Activated naive CD8-positive, alpha-beta T cell treated with anti-CD3 and anti-CD28 coated beads for 36 hours (primary cell): ENCODE data around the gene PRKCH. TPM values are rescaled to one million over a fixed set of nuclear protein-coding genes. Genes with fewer than 3 reads are reported as not detected.
"Not testable (repeated sequence)": the region's sequence is repeated elsewhere in the genome, so short reads cannot be mapped to it uniquely, and the experiment has no call there.

Source experiments
- DNase-seq: peaks from one replicate; pipeline ENCODE4 v3.0.0; 2021
- H3K27ac Mint-ChIP-seq: one replicate; pipeline ENCODE4 v1.8.0; 2022; ENCODE audit warnings: mild to moderate bottlenecking, moderate library complexity, mixed read lengths
- H3K27me3 Mint-ChIP-seq: one replicate; pipeline ENCODE4 v1.8.0; 2022; ENCODE audit warnings: mild to moderate bottlenecking, mixed read lengths
- H3K36me3 Mint-ChIP-seq: one replicate; pipeline ENCODE4 v1.8.0; 2021; ENCODE audit warnings: mild to moderate bottlenecking, mixed read lengths
- H3K4me1 Mint-ChIP-seq: one replicate; pipeline ENCODE4 v1.8.0; 2021; ENCODE audit warnings: mixed read lengths
- H3K4me3 Mint-ChIP-seq: one replicate; pipeline ENCODE4 v1.8.0; 2022; ENCODE audit warnings: mild to moderate bottlenecking, moderate library complexity, mixed read lengths
- H3K9me3 Mint-ChIP-seq: one replicate; pipeline ENCODE4 v1.8.0; 2022; ENCODE audit warnings: mixed read lengths
- total RNA-seq, 2 experiments: library from RNA; stranded (reverse); gene quantifications; one replicate each; pipeline ENCODE4 v1.2.3, GENCODE V29; 2021

The PRKCH gene
- total RNA-seq, 2 experiments from 2014 or later = 176 to 177 TPM

- Mint-ChIP-seq H3K4me1 (peaks cover 88% of the 10 kb centered on the region), H3K4me3 (peak overlapping the region; percentile 19), H3K36me3 (peaks cover 80% of the 10 kb centered on the region), H3K27me3 (no peaks in the 10 kb centered on the region), H3K27ac (peak overlapping the region; percentile 93), H3K9me3 (peaks cover 9% of the 10 kb centered on the region)
- DNase-seq = no peak
Measured at GRCh38 chr14:61526405-61527312, 205.3 kb downstream of the PRKCH start.

DNA sequence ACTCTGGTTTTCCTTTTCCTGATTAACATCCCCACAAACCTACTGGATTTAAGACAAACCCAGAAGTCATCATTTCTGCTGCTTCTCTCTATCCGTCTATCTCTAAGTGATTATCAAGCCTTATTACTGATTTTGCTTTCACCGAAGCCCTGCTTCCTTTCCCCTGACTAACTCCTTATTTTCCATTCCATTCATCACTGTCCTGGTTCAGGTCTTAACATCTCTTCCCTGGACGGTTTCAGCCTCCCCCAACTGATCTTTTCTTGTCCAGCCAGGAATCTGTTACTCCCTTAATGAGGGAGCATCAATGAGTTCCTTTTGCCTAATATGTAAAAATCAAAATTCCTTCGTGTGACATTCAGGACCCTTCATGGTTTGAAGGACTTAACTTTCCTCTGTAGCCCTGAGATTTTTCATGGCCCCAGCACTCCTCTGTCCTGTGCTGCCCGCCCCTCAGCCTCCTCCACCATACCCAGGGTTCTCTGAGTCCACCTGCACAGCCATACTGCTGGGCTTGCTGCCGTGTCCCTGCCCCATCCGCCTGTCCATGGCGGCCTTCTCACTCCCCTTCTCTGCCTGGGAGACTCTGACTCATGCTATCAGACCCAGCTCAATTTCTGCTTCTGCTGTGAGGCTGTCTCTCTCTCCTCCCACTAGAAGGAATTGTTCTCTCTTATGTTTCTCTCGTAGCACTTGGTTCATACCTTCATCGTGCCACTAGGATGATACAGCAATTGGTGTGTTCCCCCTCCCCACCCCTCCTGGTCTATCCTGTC is 206.1 kb downstream of the PRKCH start:
- Mint-ChIP-seq H3K4me1 (peaks cover 88% of the 10 kb centered on the region), H3K27ac (peak overlapping the region; percentile 93), H3K9me3 (peaks cover 7% of the 10 kb centered on the region), H3K4me3 (peak overlapping the region; percentile 22), H3K36me3 (peaks cover 78% of the 10 kb centered on the region), H3K27me3 (no peaks in the 10 kb centered on the region)
- DNase-seq = no peak

DNA sequence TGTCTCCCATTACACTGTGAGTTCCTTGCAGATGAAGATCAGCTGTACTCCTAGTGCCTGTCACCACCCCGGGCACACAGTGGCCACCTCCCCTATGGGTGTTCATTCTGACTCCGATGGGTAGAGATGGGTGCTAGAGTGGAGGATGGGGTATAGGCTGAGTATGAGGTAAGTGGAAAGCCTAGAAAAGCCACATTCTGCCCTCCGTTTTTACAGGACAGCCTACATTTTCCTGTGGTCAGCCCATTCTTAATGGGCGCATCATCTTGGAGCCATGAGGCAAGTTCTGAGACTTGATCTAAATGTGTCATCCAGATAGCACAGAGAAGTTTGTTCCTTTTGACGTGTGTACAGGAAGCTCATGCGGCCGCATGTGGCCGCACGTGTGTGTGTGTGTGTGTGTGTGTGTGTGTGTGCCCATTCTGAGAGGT is 207.2 kb downstream of the PRKCH start:
- Mint-ChIP-seq H3K27ac (peak overlapping the region; percentile 93), H3K36me3 (peaks cover 77% of the 10 kb centered on the region), H3K4me1 (peaks cover 91% of the 10 kb centered on the region), H3K4me3 (no peak overlapping the region), H3K9me3 (peaks cover 7% of the 10 kb centered on the region), H3K27me3 (no peaks in the 10 kb centered on the region)
- DNase-seq = peak; percentile 52

- peaks cover 79% of the 10 kb centered on the region for H3K36me3 Mint-ChIP-seq
- not testable (repeated sequence) for H3K27me3 Mint-ChIP-seq
Measured at GRCh38 chr14:61529360-61529759, 208.0 kb downstream of the PRKCH start.

GRCh38 chr14:61530296-61530695 is 208.9 kb downstream of the PRKCH start:
- H3K9me3 Mint-ChIP-seq = peaks cover 9% of the 10 kb centered on the region
- H3K27ac Mint-ChIP-seq = peak overlapping the region; percentile 80
- peaks cover 92% of the 10 kb centered on the region for H3K4me1 Mint-ChIP-seq
- no peak for DNase-seq
- H3K36me3 Mint-ChIP-seq = peaks cover 83% of the 10 kb centered on the region
- H3K4me3 Mint-ChIP-seq = no peak overlapping the region
- no peaks in the 10 kb centered on the region for H3K27me3 Mint-ChIP-seq

More at GRCh38 chr14:61529360-61529759, 208.0 kb downstream of the PRKCH start:
- peaks cover 92% of the 10 kb centered on the region for H3K4me1 Mint-ChIP-seq
- peak overlapping the region; percentile 93 for H3K27ac Mint-ChIP-seq
- not testable (repeated sequence) for DNase-seq, H3K9me3 Mint-ChIP-seq, H3K4me3 Mint-ChIP-seq

DNA sequence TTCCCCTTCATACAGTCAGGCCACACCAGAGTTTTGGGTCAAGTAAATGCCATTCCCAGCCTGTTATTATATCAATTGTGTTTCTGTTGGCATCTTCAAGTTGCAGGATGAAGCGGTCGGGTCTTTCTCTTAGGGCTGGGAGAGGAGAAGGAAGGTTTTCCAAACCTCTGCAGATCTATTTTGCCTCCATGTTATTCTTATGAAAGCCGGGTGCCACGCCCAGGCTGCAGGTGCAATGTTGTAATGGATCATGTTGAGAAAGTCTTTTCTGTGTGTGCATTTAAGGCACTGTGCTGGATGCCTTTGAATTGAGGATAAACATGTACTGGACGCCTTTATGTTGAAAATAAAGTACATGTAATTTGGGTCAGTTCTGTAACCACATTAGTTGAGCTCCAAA is 209.5 kb downstream of the PRKCH start:
- Mint-ChIP-seq H3K4me3 (no peak overlapping the region), H3K9me3 (peaks cover 9% of the 10 kb centered on the region), H3K36me3 (peaks cover 85% of the 10 kb centered on the region), H3K27me3 (no peaks in the 10 kb centered on the region), H3K27ac (peak overlapping the region; percentile 80), H3K4me1 (peaks cover 92% of the 10 kb centered on the region)
- no peak for DNase-seq

DNA sequence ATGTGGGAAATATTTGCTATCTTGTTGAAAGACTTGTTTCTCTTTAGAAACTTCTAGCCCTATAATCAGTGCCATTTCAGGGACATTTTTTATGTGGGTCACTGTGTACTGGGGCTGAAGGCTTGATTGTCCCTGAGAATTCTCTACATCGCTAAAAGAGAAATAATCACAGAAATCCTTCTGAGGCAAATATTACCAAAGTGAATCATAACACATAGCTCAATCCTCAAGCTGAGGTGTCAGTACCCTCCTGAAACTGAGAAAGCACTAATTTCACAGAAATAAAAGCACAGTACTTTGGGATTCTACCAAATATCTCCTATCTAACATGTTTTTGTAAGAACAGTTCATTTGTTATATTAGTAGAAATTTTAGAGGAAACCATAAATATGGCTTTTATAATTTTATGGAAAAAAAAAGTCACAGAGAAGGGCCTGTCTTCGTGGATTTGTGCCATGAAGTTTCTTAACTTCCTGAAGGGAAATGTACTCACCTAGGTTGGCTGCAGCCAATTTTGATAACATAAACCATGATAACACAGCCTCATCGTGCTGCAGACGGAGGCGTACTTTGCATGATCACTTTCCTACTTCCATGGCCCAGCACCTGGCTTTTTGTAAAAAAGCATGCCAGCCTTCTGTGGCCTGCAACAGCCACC is 210.2 kb downstream of the PRKCH start:
- no peak for DNase-seq
- Mint-ChIP-seq H3K9me3 (peaks cover 9% of the 10 kb centered on the region), H3K27me3 (no peaks in the 10 kb centered on the region), H3K36me3 (peaks cover 85% of the 10 kb centered on the region), H3K4me1 (peaks cover 92% of the 10 kb centered on the region), H3K4me3 (no peak overlapping the region), H3K27ac (peak overlapping the region; percentile 80)

DNA sequence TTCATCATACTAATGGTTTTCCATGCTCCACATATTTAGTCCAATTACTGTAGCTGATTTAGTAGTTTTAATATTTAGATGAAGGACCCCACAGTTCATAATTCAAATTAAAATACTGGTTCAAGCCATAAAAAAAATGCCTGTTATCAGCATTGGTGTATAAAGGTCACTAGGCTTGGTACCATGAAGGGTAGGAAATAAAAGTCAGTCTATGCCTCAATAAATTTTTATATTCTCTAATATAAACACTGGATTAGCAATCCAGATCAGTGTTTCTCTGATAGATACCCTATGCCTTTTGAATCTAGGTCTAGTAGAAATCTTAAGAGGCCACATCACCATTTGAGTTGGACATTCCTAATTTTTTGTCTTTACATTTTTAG is 210.7 kb downstream of the PRKCH start:
- peaks cover 92% of the 10 kb centered on the region for H3K4me1 Mint-ChIP-seq
- no peak overlapping the region for H3K4me3 Mint-ChIP-seq
- peak overlapping the region; percentile 88 for H3K27ac Mint-ChIP-seq
- H3K27me3 Mint-ChIP-seq = no peaks in the 10 kb centered on the region
- H3K36me3 Mint-ChIP-seq = peaks cover 86% of the 10 kb centered on the region
- DNase-seq = no peak
- peaks cover 9% of the 10 kb centered on the region for H3K9me3 Mint-ChIP-seq

DNA sequence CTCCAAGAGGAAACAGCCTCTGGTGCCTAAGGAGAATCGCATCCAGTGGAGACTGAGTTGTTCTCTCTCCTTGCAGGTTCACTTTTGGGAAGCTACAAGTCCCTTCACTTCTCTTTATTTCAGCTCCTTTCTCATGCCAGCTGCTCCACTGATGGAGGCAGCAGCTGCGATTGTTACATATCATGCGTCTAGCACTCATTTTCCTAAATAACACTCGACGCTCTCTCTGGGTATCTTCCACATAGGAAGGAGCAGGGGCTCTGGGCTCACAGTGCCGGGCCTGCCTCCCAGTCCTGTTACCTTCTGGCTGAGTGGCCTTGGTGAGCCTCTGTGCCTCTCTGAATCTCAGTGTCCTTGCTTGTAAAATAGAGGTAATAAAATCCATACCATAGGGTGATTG is 211.4 kb downstream of the PRKCH start:
- no peak overlapping the region for H3K4me3 Mint-ChIP-seq
- H3K36me3 Mint-ChIP-seq = peaks cover 86% of the 10 kb centered on the region
- H3K27me3 Mint-ChIP-seq = no peaks in the 10 kb centered on the region
- peak overlapping the region; percentile 88 for H3K27ac Mint-ChIP-seq
- DNase-seq = no peak
- peaks cover 92% of the 10 kb centered on the region for H3K4me1 Mint-ChIP-seq
- H3K9me3 Mint-ChIP-seq = peaks cover 9% of the 10 kb centered on the region

- Mint-ChIP-seq H3K27ac (peak overlapping the region; percentile 88), H3K9me3 (peaks cover 6% of the 10 kb centered on the region), H3K4me3 (no peak overlapping the region), H3K4me1 (peaks cover 92% of the 10 kb centered on the region), H3K27me3 (no peaks in the 10 kb centered on the region), H3K36me3 (peaks cover 84% of the 10 kb centered on the region)
- DNase-seq = no peak
Measured at GRCh38 chr14:61533513-61534255, 212.3 kb downstream of the PRKCH start.

- Mint-ChIP-seq H3K4me1 (peaks cover 91% of the 10 kb centered on the region), H3K36me3 (peaks cover 82% of the 10 kb centered on the region), H3K27me3 (no peaks in the 10 kb centered on the region), H3K27ac (peak overlapping the region; percentile 91), H3K4me3 (no peak overlapping the region), H3K9me3 (peaks cover 2% of the 10 kb centered on the region)
- no peak for DNase-seq
Measured at GRCh38 chr14:61535032-61535431, 213.7 kb downstream of the PRKCH start.

DNA sequence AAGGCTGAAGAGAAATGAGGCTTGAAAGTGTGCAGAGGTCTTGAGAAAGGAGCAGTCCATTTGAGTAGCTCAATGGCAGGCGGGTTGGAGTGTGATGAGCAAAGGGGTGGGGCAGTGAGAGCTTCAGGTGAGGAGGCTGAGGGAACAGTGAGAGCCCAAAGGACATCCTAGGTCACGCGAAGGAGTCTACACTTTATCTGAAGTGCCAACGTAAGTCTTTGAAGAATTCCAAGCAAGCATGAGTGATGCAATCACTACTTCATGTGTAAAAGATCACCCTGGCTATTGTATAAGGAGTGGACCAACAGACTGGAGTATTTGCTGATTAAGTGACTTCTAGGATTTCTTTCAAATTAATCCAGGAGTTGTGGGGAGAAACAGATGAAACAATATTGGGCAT is 214.1 kb downstream of the PRKCH start:
- H3K27ac Mint-ChIP-seq = peak overlapping the region; percentile 91
- no peak for DNase-seq
- no peak overlapping the region for H3K4me3 Mint-ChIP-seq
- H3K36me3 Mint-ChIP-seq = peaks cover 81% of the 10 kb centered on the region
- peaks cover 2% of the 10 kb centered on the region for H3K9me3 Mint-ChIP-seq
- peaks cover 89% of the 10 kb centered on the region for H3K4me1 Mint-ChIP-seq
- H3K27me3 Mint-ChIP-seq = no peaks in the 10 kb centered on the region

DNA sequence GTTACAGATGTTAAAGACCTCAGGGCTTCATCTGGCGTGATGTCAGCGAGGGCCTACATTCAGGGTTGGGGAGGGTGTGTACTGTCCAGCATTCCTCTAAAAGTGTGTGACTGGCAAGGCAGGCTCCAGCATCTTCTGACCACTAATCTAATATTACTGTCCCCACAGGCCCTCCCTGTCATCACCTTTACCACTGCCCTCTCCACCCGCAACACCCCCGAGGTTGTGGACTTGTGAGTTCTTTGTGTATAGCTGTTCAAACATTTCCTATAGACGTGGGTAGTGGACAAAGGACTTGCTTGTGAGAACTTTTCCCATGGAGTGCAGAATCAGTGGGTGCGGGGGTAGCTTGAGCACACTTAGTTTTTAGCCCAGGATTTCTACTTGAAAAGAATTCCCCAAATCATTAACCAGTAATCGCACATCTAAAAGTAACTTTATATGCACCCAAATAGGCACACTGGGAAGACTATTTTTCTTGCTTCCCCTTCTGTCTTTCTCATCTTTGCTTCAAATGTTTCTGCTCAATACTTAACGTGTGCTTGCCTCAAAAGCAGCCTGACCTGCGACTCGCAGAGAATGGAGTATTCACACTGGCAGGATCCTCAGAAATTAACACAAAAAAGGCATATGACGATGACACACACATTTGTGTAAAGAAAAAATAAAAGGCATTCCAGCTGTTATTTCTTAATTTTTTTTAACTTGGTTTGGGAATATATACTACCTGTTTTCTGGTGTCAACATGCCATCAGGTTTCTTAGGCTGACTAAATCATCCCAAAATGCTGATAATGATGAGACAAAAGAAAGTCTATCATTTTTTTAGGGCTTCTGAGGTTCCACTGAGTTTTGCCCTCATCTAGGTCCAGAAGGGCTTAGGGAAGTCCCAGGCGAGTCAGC is 215.5 kb downstream of the PRKCH start:
- Mint-ChIP-seq H3K27ac (peak overlapping the region; percentile 91), H3K36me3 (peaks cover 85% of the 10 kb centered on the region), H3K4me3 (no peak overlapping the region), H3K4me1 (peaks cover 74% of the 10 kb centered on the region), H3K9me3 (peaks cover 2% of the 10 kb centered on the region), H3K27me3 (no peaks in the 10 kb centered on the region)
- DNase-seq = no peak
